WI38 (cell line): ENCODE results near the gene BRD8.
"Not testable (repeated sequence)": the region's sequence is repeated elsewhere in the genome, so short reads cannot be mapped to it uniquely, and the experiment has no call there.

Source experiments
- H3K4me3 ChIP-seq: 2 replicates; pipeline ENCODE4 v1.5.1; 2011; ENCODE audit warnings: low read depth, mild to moderate bottlenecking, control low read depth, low read length
- CTCF ChIP-seq: IDR thresholded peaks from 2 replicates; pipeline ENCODE4 v1.5.1; 2012; ENCODE audit warnings: low read depth, mild to moderate bottlenecking, control low read depth, low read length

The BRD8 gene

DNA sequence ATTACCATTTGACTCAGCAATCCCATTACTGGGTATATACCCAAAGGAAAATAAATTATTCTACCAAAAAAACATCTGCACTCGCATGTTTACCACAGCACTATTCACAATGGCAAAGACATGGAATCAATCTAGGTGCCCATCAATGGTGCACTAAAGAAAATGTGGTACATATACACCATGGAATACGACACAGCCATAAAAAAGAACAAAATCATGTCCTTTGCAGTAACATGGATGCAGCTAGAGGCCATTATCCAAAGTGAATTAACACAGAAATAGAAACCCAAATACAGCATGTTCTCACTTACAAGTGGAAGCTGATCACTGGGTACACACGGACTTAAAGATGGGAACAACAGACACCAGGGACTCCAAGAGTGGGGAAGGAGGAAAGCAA is 32.6 kb upstream of the BRD8 start:
- H3K4me3 ChIP-seq, result no peak overlapping the region
- no peak for TF ChIP-seq CTCF

- not testable (repeated sequence) for H3K4me3 ChIP-seq
These were observed 15.4 kb upstream of the BRD8 start for GRCh38 chr5:138193859-138194258.

- TF ChIP-seq CTCF, result no peak
- no peak overlapping the region for H3K4me3 ChIP-seq
These were observed 14.4 kb upstream of the BRD8 start for GRCh38 chr5:138192826-138193225.

- no peak for TF ChIP-seq CTCF
These were observed 10.2 kb upstream of the BRD8 start for GRCh38 chr5:138188626-138189025.

GRCh38 chr5:138186002-138186447 is 7.6 kb upstream of the BRD8 start:
- no peak overlapping the region for H3K4me3 ChIP-seq
- no peak for TF ChIP-seq CTCF

More at GRCh38 chr5:138188626-138189025, 10.2 kb upstream of the BRD8 start:
- H3K4me3 ChIP-seq, result no peak overlapping the region

- no peak for TF ChIP-seq CTCF
- H3K4me3 ChIP-seq, result no peak overlapping the region
These were observed 4.4 kb upstream of the BRD8 start for GRCh38 chr5:138182808-138183207.

- no peak for TF ChIP-seq CTCF
- no peak overlapping the region for H3K4me3 ChIP-seq
These were observed 2.4 kb upstream of the BRD8 start for GRCh38 chr5:138180841-138181240.

DNA sequence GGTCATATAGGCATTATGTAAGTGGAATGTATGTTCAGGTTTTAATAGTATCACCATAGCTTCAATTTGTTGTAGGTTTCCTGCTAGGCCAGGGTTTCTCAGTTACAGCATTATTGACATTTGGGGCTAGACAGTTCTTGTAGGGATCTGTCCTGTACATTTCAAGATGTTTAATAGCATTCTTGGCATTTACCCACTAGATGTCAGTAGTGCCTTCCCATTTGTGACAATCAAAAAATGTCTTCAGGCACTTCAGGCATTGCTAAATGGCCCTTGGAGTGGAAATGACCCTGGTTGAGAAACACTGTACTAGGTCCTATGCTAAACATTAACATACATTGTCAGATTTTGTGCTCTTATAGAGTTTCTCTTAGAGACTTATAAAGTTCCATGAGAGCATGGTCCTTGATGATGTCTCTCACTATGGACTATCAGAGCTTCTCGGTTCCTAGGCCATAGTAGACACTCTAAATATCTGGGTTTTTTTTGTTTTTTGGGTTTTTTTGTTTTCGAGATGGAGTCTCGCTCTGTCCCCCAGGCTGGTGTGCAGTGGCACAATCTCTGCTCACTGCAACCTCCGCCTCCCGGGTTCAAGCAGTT is 1.9 kb upstream of the BRD8 start:
- peak; percentile 27; the same call in 1 of the 2 replicates for TF ChIP-seq CTCF
- peak overlapping the region; percentile 87 for H3K4me3 ChIP-seq
